ENCODE data around the gene RALB.

DNA sequence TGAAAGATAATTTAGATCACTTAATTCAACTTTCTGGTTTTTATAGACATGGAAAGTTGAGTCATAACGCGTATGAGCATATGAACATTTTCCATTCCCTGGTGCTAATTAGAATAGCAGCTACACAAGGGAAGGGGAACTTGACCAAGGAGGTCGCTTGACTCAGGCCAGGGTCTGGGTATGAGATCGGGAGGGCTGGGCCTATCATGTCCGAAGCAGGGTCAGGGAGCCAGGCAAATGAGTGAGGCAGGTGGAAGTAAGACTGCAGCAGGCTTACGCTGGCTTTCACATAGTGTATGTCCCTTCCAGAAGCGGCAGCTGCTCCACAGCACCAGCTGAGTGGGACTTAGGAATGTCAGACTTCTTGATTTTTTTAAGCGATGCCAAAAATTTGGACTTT, 14.7 kb downstream of the RALB start:
- TF ChIP-seq NFYB (CRISPR knock-in tag; conservative IDR thresholded peaks at IDR 0.05; ENCODE audit: low read depth): no peak
- no peak for TF ChIP-seq FOXK1 (CRISPR knock-in tag; IDR thresholded peaks at IDR 0.05)
- TF ChIP-seq ZNF317 (CRISPR knock-in tag; IDR thresholded peaks at IDR 0.05; ENCODE audit: borderline replicate concordance, low read depth): no peak
- TF ChIP-seq, protein P1, sequence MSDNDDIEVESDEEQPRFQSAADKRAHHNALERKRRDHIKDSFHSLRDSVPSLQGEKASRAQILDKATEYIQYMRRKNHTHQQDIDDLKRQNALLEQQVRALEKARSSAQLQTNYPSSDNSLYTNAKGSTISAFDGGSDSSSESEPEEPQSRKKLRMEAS (CRISPR knock-in tag; IDR thresholded peaks at IDR 0.05): no peak
- no peak for TF ChIP-seq JUN (CRISPR knock-in tag; IDR thresholded peaks at IDR 0.05)
- no peak for TF ChIP-seq CREM (CRISPR knock-in tag; IDR thresholded peaks at IDR 0.05)
- no peak for TF ChIP-seq GABPB1 (CRISPR knock-in tag; IDR thresholded peaks at IDR 0.05)
- no peak for TF ChIP-seq IRF2 (CRISPR knock-in tag; IDR thresholded peaks at IDR 0.05; ENCODE audit: borderline replicate concordance, low read depth)
- no peak for TF ChIP-seq MYBL2 (CRISPR knock-in tag; IDR thresholded peaks at IDR 0.05)
